Stimulated activated CD4-positive, alpha-beta T cell treated with anti-CD3 and anti-CD28 coated beads, Interleukin-12 subunit alpha, Interleukin-12 subunit beta, amount 100 ng/mL, for 4 hours (primary cell): ENCODE data around the gene BRF1.
A peak's percentile ranks its signal among the peaks of the same experiment; 100 is the strongest.
"Not testable (repeated sequence)": the region's sequence is repeated elsewhere in the genome, so short reads cannot be mapped to it uniquely, and the experiment has no call there.

Experiments
- DNase-seq: peaks from one replicate; pipeline ENCODE4 v3.0.0-alpha.2; 2020

BRF1 gene, protein sequence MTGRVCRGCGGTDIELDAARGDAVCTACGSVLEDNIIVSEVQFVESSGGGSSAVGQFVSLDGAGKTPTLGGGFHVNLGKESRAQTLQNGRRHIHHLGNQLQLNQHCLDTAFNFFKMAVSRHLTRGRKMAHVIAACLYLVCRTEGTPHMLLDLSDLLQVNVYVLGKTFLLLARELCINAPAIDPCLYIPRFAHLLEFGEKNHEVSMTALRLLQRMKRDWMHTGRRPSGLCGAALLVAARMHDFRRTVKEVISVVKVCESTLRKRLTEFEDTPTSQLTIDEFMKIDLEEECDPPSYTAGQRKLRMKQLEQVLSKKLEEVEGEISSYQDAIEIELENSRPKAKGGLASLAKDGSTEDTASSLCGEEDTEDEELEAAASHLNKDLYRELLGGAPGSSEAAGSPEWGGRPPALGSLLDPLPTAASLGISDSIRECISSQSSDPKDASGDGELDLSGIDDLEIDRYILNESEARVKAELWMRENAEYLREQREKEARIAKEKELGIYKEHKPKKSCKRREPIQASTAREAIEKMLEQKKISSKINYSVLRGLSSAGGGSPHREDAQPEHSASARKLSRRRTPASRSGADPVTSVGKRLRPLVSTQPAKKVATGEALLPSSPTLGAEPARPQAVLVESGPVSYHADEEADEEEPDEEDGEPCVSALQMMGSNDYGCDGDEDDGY

GRCh38 chr14:105300542-105301102 is at the start of gene BRF1:
Gene BRF1, minus strand, starts transcription at chr14:105301001. Its CDS starts 372 bp downstream, at chr14:105300629.
- DNase-seq = peak; percentile 98

DNA sequence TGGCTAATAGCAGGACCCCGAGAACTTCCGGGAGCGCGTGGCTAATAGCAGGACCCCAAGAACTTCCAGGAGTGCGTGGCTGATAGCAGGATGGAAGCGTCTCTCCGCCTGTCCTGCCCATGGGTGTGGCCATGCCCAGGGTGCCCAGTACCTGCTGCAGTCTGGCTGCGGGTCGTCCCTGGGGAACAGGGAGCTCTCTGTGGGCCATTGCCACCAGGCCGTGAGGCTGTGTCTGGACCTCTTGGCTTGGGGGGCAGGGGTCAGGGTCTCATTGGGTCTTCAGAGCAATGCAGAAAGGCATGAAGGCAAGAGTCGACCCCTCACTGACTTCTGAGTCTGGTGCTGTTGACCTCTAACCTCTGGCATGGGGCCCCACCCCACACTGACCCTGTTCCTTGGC is 49.2 kb upstream of the BRF1 start:
- DNase-seq = no peak

DNA sequence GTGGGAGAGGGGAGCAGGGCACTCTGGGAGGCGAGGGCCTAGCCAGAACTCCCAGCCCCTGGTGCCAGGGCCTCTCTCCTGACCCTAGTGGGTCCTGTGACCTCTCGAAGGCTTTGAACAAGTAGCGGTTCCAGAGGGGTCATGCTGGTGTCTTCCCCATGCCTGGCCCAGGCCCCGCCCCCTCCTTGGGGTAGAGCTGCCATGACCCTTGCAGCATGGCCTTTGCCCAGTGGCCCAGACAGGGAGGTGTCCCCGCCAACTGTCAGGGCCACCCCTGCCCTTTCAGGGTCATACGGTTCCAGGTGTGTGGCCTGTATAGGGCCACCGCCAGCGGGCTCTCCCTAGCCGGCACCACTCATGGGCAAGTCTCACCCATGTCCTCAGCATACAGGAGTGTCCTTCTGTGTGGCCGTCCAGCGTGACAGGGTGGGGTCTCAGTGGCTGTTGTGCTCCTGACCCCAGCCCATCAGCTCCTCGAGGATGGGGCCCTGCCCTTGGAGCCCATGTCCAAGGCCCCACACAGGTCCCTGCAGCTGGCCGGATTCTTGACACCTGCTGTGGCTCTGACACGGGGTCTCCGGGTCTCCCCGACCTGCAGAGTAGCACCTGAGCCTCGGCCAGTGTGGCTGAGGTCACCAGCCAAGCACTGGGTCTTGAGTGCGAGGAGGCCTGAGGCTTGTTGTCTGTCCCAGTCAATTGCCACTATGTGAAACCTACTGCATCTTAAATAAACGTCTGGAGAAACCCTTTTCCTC is 48.3 kb upstream of the BRF1 start:
- DNase-seq = no peak

DNA sequence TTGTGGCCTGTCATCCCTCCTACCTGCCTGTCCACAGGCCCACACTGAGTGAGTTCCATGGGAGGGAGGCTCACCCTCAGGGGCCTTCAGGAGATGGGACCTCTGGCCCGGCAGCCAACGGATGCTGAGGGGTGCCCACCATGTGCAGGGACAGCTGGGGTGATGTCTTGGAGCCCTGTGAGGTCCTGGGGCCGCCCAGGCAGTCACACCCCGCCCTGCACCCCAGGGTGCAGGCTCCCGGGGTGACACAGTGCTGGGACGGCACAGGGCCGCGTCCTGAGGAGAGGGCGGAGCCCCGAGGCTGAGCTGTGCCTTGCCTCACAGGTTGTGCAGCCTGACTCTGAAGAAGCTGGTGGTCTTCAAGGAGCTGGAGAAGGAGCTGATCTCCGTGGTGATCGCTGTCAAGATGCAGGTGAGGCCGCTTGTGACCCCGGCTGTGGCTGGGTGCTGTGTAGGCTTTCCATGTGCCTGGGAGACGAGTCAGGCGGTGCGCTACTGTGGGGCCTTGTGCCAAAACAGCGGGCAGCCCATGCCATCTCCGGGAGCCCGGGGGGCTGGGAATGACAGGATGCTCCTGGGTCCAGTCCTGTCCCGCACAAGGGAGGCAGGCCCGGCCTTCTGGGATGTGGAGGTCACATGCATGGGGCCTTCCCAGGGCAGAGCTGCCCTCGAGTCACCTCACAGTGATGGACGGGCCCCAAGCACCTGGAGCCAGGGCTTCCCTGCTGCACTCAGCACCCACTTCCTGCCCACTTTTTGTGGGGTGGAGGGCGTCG is 47.6 kb upstream of the BRF1 start:
- no peak for DNase-seq

DNA sequence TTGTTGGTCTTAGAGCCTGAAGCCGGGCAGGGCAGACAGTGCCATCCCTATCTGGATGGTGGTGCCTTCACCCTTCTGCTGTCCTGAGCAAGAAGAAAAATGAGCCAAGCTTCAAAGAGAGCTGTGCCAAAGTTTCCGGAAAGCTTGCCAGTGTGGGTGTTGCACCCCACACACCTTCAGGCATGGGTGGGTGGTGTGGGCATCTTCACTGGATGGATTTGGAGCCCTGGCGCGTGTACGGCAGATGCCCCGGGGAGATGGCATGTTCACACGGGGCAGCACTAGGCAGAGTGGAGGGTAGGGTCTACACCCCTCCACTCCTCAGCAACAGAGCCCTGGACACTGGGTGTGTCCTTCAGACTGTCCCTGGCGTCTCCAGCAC is 46.8 kb upstream of the BRF1 start:
- DNase-seq = no peak

- DNase-seq = no peak
Observed at GRCh38 chr14:105346876-105347586, 46.2 kb upstream of the BRF1 start.

DNA sequence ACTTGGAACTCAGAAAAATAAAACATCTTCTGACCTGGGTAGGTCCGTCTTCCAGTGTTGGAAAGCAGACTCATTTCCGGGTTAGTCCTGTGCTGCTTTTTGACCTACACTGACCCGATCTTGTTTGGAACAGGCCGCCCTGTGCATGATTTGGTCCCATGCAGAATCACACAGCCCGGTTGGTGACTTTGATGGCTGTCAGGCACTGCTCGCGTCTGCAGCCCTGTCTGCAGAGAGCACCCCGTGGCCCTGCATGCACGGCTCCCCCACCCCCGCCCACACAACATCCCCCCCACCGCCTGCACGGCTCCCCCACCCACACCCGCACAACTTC is 45.4 kb upstream of the BRF1 start:
- DNase-seq = no peak

GRCh38 chr14:105343194-105343593 is 42.4 kb upstream of the BRF1 start:
- DNase-seq = no peak

DNA sequence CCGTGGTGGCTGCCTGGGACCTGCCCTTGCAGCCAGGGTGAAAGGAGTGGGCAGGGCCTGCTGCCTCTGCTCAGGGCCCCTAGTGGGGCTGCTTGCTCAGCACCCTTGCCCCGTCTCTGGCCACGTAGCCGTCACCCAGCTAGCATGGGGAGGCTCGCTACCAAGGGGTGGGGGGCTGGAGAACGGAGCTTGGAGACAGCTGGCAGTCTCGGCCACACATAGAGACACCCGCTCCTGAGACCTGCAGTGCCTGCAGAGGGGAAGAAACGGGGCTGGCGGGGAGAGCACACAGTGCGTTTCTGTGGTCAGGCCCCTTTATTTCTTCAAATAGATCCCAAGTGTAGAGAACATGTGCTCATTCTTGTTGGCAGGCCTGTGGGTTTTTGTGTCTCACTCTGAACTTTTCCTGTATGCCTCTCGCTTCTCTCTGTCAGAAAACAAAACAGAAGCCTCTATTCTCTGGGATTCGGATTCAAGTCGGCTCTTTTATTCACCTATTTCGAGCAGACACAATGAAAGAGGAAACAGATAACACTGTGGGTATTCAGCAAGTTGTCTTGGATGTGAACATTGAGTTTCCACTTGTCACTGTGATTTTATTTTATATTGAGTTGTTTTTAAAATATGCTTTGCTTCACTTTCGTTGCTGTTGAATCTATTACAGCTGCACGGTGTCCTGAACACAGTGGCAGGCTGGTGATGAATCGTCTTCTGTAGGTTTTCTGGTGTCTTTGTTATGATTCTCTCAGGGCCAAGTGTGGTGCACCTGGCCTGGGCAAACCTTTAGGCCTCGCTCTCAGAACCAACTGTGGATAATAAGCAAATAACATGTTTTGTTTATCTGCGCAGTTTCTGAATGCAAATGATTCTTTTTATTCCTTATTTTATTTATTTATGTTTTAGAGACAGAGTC is 40.3 kb upstream of the BRF1 start:
- DNase-seq = no peak

- DNase-seq = no peak
Observed at GRCh38 chr14:105337966-105338741, 37.4 kb upstream of the BRF1 start.

DNA sequence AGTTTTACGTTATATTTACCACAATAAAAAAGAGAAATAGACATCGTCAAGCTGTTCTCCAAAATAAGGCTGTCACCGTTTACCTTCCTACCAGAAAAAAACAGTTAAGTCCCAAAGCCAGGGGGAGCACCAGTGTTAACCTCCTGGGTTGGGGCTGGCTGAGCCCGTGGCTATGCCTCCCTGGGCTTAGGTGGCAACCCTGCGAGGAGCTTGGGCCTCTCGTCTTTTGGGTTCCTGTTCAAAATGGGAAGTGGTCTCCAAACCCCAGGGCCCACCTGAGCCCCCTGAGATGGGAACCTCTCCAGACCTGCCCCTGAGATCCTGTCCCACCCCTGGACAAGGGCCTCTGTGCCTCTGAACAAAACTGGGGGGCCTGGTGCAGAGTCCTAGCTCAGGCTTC is 36.6 kb upstream of the BRF1 start:
- no peak for DNase-seq

DNA sequence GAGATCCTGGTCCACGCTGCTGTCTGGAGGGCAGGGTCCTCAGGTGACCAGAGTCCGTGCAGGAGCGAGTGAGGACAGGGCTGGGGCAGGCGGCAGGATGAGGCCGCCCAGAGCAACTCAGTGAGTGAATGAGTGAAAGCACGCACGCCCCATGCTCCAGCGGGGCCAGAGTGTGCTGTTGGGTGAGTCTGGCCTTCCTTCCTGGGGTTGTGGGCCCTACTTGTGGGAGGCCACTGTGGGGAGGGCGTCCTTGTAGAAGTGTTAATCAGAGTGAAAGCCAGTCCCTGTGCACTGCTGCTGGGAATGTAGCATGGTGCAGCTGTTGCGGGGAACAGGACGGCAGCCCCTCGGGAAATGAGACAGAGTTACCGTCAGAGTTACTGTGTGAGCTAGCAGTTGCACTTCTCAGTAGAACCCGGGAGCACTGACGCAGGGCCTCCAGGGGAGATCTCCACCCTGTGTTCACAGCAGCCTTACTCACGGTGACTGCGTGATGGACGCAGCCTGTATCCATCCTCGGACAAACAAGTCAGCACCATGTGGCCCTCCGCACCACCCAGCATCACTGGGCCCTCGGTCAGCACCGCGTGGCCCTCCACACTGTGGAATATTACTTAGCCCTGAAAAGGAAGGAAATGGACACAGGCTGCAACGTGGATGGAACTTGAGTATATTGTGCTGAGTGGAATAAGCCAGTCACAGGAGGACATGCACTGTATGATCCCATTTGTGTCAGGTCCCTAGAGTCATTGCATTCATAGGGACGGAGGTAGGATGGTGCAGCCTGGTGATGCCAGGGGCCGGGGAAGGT is 35.9 kb upstream of the BRF1 start:
- no peak for DNase-seq

DNA sequence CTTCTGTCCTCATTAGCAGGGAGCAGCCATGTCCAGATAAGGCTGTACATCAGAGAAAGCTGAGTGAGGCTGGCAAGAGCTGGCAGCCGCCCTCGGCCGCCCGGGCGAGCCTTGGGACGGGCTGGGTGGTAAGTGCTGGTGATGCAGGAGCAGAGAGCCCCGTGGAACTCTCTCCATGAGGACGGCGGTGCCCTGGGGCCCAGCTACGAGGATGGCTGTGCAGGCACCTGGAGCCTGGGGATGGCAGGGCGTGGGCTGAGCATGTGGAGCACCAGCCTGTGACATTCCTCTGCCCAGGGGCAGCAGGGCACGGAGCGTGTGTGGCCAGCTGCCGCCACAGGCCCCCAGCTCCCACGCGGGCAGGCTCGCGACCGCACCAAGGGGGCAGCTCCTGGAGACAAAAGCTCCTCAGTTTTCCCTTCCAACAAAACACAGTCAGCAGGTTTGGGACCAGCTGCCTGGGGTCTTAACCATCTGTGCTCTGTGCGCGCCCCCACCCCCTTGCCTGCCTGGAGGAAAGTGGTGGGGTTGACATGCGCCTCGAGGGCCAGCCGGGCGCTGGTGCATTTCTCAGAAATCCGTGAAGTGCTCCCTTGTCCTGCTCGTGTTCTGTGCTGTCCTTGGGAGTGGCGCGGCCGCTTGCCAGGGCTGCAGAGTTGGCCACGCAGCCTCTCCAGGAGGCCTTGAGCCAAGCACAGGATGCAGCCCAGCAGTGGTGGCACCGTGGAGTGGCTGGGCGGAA is 35.1 kb upstream of the BRF1 start:
- no peak for DNase-seq

DNA sequence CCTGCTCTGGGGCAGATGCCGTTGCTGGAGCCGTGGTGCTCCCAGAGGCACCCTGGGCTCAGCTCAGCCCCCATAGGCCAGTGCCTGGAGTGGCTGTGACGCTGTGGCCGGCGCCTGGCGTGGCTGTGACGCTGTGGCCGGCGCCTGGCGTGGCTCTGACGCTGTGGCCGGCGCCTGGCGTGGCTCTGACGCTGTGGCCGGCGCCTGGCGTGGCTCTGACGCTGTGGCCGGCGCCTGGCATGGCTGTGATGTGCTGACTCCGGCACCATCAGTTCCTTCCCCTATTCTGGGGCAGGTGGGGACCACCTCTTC is 34.4 kb upstream of the BRF1 start:
- not testable (repeated sequence) for DNase-seq

GRCh38 chr14:105334383-105335230 is 33.8 kb upstream of the BRF1 start:
- DNase-seq = no peak

DNA sequence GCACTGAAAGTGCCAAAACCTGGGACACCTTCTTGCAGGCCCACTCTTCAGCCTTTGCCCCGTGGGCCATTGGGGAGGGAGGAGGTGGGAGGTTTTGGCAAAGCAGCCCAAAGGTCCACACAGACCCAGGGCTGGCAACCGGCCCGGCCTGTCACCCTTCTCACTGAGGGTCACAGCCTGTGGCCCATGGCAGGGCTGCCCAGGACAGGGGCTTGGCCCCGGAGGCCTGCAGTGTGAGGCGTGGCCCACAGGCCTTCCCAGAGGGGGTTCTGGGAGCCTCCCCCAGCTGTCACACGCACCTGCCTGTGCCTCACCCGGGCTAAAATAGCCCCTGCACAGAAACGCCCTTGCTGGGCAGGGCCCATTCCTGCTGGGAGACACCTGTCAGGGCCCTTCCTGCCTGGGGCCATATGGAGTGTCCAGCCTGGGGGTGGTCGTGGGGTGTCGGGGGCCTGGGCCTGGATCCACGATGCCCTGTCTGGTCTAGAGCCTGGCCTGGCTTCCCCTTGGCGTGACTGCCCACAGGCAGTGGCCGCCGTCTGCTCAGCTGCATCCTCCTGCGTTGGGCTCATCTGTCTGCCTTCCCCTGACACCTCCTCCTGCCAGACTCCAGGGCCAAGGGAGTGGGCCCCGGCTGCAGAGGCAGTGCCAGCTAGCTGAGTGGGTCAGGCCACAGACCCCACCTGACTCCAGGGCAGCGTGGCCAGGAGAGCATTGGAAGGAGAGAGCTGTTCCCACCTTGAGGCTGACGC is 33.0 kb upstream of the BRF1 start:
- DNase-seq = no peak

- no peak for DNase-seq
Observed at GRCh38 chr14:105333020-105333490, 32.3 kb upstream of the BRF1 start.
